Measurements from ENCODE around the gene CRYGN.

The CRYGN gene

GRCh38 chr7:151388430-151388829 is 51.5 kb downstream of the CRYGN start:
- TF ChIP-seq CTCF (IDR thresholded peaks at IDR 0.05), result no peak

- TF ChIP-seq CTCF (IDR thresholded peaks at IDR 0.05), result no peak
Measured at GRCh38 chr7:151388007-151388297, 52.0 kb downstream of the CRYGN start.

GRCh38 chr7:151387161-151388006 is 52.6 kb downstream of the CRYGN start:
- TF ChIP-seq CTCF (IDR thresholded peaks at IDR 0.05), result no peak

GRCh38 chr7:151386301-151387160 is 53.4 kb downstream of the CRYGN start:
- no peak for TF ChIP-seq CTCF (IDR thresholded peaks at IDR 0.05)

- no peak for TF ChIP-seq CTCF (IDR thresholded peaks at IDR 0.05)
Measured at GRCh38 chr7:151385626-151386300, 54.2 kb downstream of the CRYGN start.

- TF ChIP-seq CTCF (IDR thresholded peaks at IDR 0.05), result no peak
Measured at GRCh38 chr7:151384776-151385625, 54.9 kb downstream of the CRYGN start.

GRCh38 chr7:151384352-151384697 is 55.6 kb downstream of the CRYGN start:
- TF ChIP-seq CTCF (IDR thresholded peaks at IDR 0.05), result no peak
